Measurements from ENCODE around the gene LZTFL1. TPM values are rescaled to one million over a fixed set of nuclear protein-coding genes. Genes with fewer than 3 reads are reported as not detected.

Gene LZTFL1
- total RNA-seq, 1 donor from 2014 or later = 7.4 TPM

DNA sequence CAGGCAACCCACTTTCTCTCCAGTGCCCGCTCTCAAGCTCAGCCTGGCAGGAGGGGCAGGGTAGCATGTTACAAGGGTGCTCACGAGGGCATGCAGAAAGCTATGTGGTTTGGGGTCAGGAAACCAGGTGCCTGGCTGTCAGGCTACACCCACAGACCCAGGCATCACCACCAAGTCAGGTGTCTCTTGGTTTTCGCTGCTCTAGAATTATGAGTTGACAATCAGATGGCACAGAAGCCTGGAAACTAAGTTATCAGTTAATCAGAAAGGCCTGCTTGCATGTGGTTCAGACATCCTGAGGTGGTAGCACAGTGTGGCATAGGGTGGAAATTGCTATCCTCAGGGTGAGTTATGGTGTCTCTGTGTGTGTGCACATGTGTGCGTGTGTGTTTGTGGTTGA, 28.2 kb upstream of the LZTFL1 start:
- H3K27ac ChIP-seq (replicated peaks) = no peak overlapping the region
- no peaks in the 10 kb centered on the region for H3K27me3 ChIP-seq (ENCODE audit: low read depth)
- H3K4me1 ChIP-seq = no peaks in the 10 kb centered on the region
- no peaks in the 10 kb centered on the region for H3K9me3 ChIP-seq (replicated peaks)
- H3K36me3 ChIP-seq = no peaks in the 10 kb centered on the region
- TF ChIP-seq, protein P1, sequence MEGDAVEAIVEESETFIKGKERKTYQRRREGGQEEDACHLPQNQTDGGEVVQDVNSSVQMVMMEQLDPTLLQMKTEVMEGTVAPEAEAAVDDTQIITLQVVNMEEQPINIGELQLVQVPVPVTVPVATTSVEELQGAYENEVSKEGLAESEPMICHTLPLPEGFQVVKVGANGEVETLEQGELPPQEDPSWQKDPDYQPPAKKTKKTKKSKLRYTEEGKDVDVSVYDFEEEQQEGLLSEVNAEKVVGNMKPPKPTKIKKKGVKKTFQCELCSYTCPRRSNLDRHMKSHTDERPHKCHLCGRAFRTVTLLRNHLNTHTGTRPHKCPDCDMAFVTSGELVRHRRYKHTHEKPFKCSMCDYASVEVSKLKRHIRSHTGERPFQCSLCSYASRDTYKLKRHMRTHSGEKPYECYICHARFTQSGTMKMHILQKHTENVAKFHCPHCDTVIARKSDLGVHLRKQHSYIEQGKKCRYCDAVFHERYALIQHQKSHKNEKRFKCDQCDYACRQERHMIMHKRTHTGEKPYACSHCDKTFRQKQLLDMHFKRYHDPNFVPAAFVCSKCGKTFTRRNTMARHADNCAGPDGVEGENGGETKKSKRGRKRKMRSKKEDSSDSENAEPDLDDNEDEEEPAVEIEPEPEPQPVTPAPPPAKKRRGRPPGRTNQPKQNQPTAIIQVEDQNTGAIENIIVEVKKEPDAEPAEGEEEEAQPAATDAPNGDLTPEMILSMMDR (IDR thresholded peaks at IDR 0.05; ENCODE audit: borderline replicate concordance) = no peak
- DNase-seq = no peak
- intact Hi-C loops (cut with micrococcal nuclease) = no loop called here
- H3K4me3 ChIP-seq = no peak overlapping the region

DNA sequence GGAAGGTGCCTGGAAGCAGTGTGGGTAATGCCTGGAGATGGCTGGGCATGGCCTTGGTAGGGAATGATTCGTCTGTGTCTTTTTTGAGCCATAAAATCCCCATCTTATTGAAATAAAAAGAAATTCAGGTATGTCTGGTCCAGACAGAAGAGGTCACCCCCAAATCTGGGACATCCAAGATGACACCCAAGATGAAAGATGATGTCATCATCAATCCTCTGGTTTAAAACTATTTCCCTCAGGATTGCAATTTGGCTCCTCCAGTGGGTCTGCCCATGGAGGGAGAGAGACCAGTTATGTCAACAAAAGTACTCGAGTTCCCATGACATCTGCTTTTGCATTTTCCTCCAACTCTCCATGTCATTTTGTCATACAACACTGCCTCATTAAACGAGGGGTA, 27.7 kb upstream of the LZTFL1 start:
- DNase-seq = no peak
- Histone ChIP-seq H3K9me3 (replicated peaks) (no peaks in the 10 kb centered on the region), H3K36me3 (no peaks in the 10 kb centered on the region), H3K4me1 (no peaks in the 10 kb centered on the region), H3K27me3 (ENCODE audit: low read depth) (no peaks in the 10 kb centered on the region), H3K27ac (replicated peaks) (no peak overlapping the region), H3K4me3 (no peak overlapping the region)
- intact Hi-C loops (cut with micrococcal nuclease) = no loop called here
- TF ChIP-seq, protein P1 (IDR thresholded peaks at IDR 0.05; ENCODE audit: borderline replicate concordance) = no peak

- intact Hi-C loops (cut with micrococcal nuclease) = no loop called here
- H3K36me3 ChIP-seq = no peaks in the 10 kb centered on the region
These were observed 26.7 kb upstream of the LZTFL1 start for GRCh38 chr3:45868650-45869049.

GRCh38 chr3:45868213-45868612, 26.3 kb upstream of the LZTFL1 start:
- DNase-seq = no peak
- TF ChIP-seq, protein P1 (IDR thresholded peaks at IDR 0.05; ENCODE audit: borderline replicate concordance) = no peak
- no peaks in the 10 kb centered on the region for H3K4me1 ChIP-seq
- H3K9me3 ChIP-seq (replicated peaks) = peaks cover 8% of the 10 kb centered on the region
- H3K27ac ChIP-seq (replicated peaks) = no peak overlapping the region
- H3K27me3 ChIP-seq (ENCODE audit: low read depth) = no peaks in the 10 kb centered on the region
- intact Hi-C loops (cut with micrococcal nuclease) = no loop called here
- no peak overlapping the region for H3K4me3 ChIP-seq
- no peaks in the 10 kb centered on the region for H3K36me3 ChIP-seq

More at GRCh38 chr3:45868650-45869049, 26.7 kb upstream of the LZTFL1 start:
- H3K4me3 ChIP-seq = no peak overlapping the region
- H3K27ac ChIP-seq (replicated peaks) = no peak overlapping the region
- H3K27me3 ChIP-seq (ENCODE audit: low read depth) = no peaks in the 10 kb centered on the region
- peaks cover 4% of the 10 kb centered on the region for H3K9me3 ChIP-seq (replicated peaks)
- TF ChIP-seq, protein P1 (IDR thresholded peaks at IDR 0.05; ENCODE audit: borderline replicate concordance) = no peak
- H3K4me1 ChIP-seq = no peaks in the 10 kb centered on the region
- no peak for DNase-seq

DNA sequence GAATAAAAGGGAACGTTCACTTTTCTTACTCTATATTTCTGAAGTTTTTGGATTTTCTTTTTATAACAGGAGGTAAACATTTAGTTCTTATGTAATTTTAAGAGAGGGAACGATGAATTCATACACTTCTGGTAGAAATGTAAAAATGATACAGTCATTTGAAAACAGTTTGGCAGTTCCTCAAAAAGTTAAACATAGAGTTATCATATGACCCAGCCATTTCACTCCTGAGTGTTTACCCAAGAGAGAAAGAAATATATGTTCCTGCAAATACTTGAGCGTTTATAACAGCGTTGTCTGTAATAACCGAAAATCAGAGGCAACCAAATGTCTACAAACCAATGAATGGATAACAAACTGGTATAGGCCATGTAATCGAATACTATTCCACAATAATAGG, 23.6 kb upstream of the LZTFL1 start:
- Histone ChIP-seq H3K4me1 (no peaks in the 10 kb centered on the region), H3K36me3 (no peaks in the 10 kb centered on the region), H3K9me3 (replicated peaks) (peaks cover 8% of the 10 kb centered on the region), H3K4me3 (no peak overlapping the region), H3K27ac (replicated peaks) (no peak overlapping the region), H3K27me3 (ENCODE audit: low read depth) (no peaks in the 10 kb centered on the region)
- TF ChIP-seq, protein P1 (IDR thresholded peaks at IDR 0.05; ENCODE audit: borderline replicate concordance) = no peak
- DNase-seq = no peak
- intact Hi-C loops (cut with micrococcal nuclease) = no loop called here

Data from left ventricle myocardium inferior (tissue), 1 donor.